Activated CD4-positive, alpha-beta memory T cell treated with anti-CD3 and anti-CD28 coated beads for 36 hours (primary cell): Measurements from ENCODE around the gene SMYD3. TPM values are rescaled to one million over a fixed set of nuclear protein-coding genes. Genes with fewer than 3 reads are reported as not detected.
"Not testable (repeated sequence)": the region's sequence is repeated elsewhere in the genome, so short reads cannot be mapped to it uniquely, and the experiment has no call there.

Experiments used
- CTCF ChIA-PET: fragments of 350-600 bp; sonication (Branson Sonifier 250); formaldehyde crosslinking; loops from one replicate; lab custom pipeline; 2021; ENCODE audit warnings: antibody characterized with exemption, inconsistent platforms; lab: Charles Lee
- POLR2A ChIA-PET: fragments of 350-600 bp; sonication (Branson Sonifier 250); formaldehyde crosslinking; loops from one replicate; lab custom pipeline; 2021; ENCODE audit warnings: antibody characterized with exemption; lab: Charles Lee
- DNase-seq: peaks from one replicate; pipeline ENCODE4 v3.0.0-alpha.2; 2020
- H3K27ac Mint-ChIP-seq: one replicate; pipeline ENCODE4 v1.8.0; 2021; ENCODE audit warnings: mixed read lengths
- H3K27me3 Mint-ChIP-seq: one replicate; pipeline ENCODE4 v1.8.0; 2021; ENCODE audit warnings: mixed read lengths
- H3K36me3 Mint-ChIP-seq: one replicate; pipeline ENCODE4 v1.8.0; 2021; ENCODE audit warnings: mixed read lengths
- H3K4me1 Mint-ChIP-seq: one replicate; pipeline ENCODE4 v1.8.0; 2021; ENCODE audit warnings: low read depth, mixed read lengths
- H3K4me3 Mint-ChIP-seq: one replicate; pipeline ENCODE4 v1.8.0; 2021; ENCODE audit warnings: mild to moderate bottlenecking, mixed read lengths
- H3K9me3 Mint-ChIP-seq: one replicate; pipeline ENCODE4 v1.8.0; 2021; ENCODE audit warnings: mixed read lengths
- intact Hi-C: fragments of 100-400 bp; cut with micrococcal nuclease; formaldehyde crosslinking; loops from one replicate; pipeline ENCODE4 v1.15.1; 2023
- total RNA-seq, 2 experiments: library from RNA; stranded (reverse); gene quantifications; one replicate each; pipeline ENCODE4 v1.2.3, GENCODE V29; 2021

Gene SMYD3
- total RNA-seq, 2 experiments from 2014 or later: 16.6 to 20.2 TPM

GRCh38 chr1:245786948-245787347, 720.1 kb downstream of the SMYD3 start:
- CTCF ChIA-PET: interaction anchor here (1.1 kb wide), 1 partner anchor 83 kb away, joined by 7 read pairs; no protein-coding TSS in a partner anchor

GRCh38 chr1:245779797-245780755, 727.0 kb downstream of the SMYD3 start:
- H3K27ac Mint-ChIP-seq: no peak overlapping the region
- no peaks in the 10 kb centered on the region for H3K4me1 Mint-ChIP-seq
- intact Hi-C loops: no loop called here
- H3K36me3 Mint-ChIP-seq: peaks cover 2% of the 10 kb centered on the region
- H3K9me3 Mint-ChIP-seq: peaks cover 14% of the 10 kb centered on the region
- no peak for DNase-seq
- POLR2A ChIA-PET: no interaction called here
- no peak overlapping the region for H3K4me3 Mint-ChIP-seq
- H3K27me3 Mint-ChIP-seq: no peaks in the 10 kb centered on the region
- CTCF ChIA-PET: no interaction called here

More at GRCh38 chr1:245786948-245787347, 720.1 kb downstream of the SMYD3 start:
- Mint-ChIP-seq H3K9me3 (no peaks in the 10 kb centered on the region), H3K4me3 (no peak overlapping the region), H3K4me1 (no peaks in the 10 kb centered on the region), H3K27me3 (no peaks in the 10 kb centered on the region), H3K27ac (no peak overlapping the region), H3K36me3 (no peaks in the 10 kb centered on the region)
- intact Hi-C loops: no loop called here
- no peak for DNase-seq
- POLR2A ChIA-PET: no interaction called here

- peaks cover 2% of the 10 kb centered on the region for H3K36me3 Mint-ChIP-seq
- H3K27ac Mint-ChIP-seq: no peak overlapping the region
- H3K4me1 Mint-ChIP-seq: no peaks in the 10 kb centered on the region
- H3K9me3 Mint-ChIP-seq: peaks cover 14% of the 10 kb centered on the region
- DNase-seq: no peak
- no peak overlapping the region for H3K4me3 Mint-ChIP-seq
- POLR2A ChIA-PET: no interaction called here
- intact Hi-C loops: no loop called here
- no peaks in the 10 kb centered on the region for H3K27me3 Mint-ChIP-seq
- CTCF ChIA-PET: no interaction called here
Observed at GRCh38 chr1:245777752-245778151, 729.3 kb downstream of the SMYD3 start.

DNA sequence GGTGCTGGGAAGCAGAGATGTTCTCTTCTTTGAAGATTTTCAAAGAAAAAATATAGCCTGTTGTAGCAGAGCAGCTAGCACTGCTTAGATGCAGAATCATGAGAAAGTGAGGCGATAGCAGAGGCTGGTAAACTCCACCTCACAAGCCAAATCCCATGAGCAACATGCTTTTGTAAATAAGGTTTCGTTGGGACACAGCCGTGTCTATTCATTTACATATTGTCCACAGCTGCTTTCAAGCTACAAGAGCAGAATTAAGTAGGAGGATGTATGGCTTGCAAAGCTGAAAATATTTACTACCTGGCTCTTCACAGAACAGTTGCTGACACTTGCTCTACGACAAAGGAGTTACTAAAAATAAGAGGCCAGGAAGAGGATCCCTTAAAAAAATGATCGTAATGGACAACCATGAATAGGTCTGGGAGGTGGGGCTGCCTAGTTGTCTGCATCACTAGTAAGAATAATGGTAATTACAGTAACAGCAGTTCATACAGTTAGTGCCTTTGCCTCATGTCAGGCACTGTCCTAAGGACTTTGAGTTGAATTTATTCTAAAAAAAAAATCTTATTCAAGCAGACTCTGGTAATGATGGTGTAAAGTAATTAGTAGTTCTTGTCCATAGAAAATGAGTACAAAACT, 730.3 kb downstream of the SMYD3 start:
- H3K27me3 Mint-ChIP-seq: no peaks in the 10 kb centered on the region
- H3K36me3 Mint-ChIP-seq: peaks cover 2% of the 10 kb centered on the region
- CTCF ChIA-PET: no interaction called here
- no peak for DNase-seq
- peaks cover 14% of the 10 kb centered on the region for H3K9me3 Mint-ChIP-seq
- H3K4me3 Mint-ChIP-seq: no peak overlapping the region
- intact Hi-C loops: no loop called here
- no peaks in the 10 kb centered on the region for H3K4me1 Mint-ChIP-seq
- no peak overlapping the region for H3K27ac Mint-ChIP-seq
- POLR2A ChIA-PET: no interaction called here

DNA sequence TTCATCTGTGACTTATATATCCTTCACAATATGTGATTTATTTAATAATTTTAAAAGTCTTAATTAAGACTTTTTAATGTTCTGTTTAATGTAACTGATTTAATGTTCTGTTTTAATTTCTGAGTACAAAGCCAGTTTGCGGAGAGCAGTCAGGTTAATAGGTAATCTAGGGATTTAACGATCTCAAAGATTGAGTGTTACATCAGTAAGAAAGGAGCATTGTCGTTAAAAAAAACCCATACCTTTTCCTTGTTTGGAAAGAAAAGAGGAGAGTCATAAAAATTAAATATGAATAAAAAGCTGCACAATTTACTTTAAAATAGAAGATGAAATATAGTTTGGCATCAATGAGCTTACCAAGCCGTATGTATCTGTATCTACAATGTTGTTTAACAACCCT, 730.9 kb downstream of the SMYD3 start:
- no peaks in the 10 kb centered on the region for H3K4me1 Mint-ChIP-seq
- peaks cover 2% of the 10 kb centered on the region for H3K36me3 Mint-ChIP-seq
- DNase-seq: no peak
- intact Hi-C loops: no loop called here
- ChIA-PET POLR2A (no interaction called here), CTCF (no interaction called here)
- H3K4me3 Mint-ChIP-seq: no peak overlapping the region
- H3K27me3 Mint-ChIP-seq: no peaks in the 10 kb centered on the region
- H3K9me3 Mint-ChIP-seq: peaks cover 14% of the 10 kb centered on the region
- no peak overlapping the region for H3K27ac Mint-ChIP-seq

DNA sequence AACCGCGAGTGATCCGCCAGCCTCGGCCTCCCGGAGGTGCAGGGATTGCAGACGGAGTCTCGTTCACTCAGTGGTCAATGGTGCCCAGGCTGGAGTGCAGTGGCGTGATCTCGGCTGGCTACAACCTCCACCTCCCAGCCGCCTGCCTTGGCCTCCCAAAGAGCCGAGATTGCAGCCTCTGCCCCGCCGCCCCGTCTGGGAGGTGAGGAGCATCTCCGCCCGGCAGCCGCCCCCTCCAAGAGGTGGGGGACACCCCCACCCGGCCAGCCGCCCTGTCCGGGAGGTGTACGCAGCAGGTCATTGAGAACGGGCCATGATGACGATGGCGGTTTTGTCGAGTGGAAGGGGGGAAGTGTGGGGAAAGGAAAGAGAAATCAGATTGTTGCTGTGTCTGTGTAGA, 732.1 kb downstream of the SMYD3 start:
- H3K27ac Mint-ChIP-seq, H3K9me3 Mint-ChIP-seq, H3K4me1 Mint-ChIP-seq, H3K27me3 Mint-ChIP-seq, DNase-seq, intact Hi-C loops, H3K4me3 Mint-ChIP-seq, POLR2A ChIA-PET, H3K36me3 Mint-ChIP-seq, CTCF ChIA-PET: not testable (repeated sequence)

DNA sequence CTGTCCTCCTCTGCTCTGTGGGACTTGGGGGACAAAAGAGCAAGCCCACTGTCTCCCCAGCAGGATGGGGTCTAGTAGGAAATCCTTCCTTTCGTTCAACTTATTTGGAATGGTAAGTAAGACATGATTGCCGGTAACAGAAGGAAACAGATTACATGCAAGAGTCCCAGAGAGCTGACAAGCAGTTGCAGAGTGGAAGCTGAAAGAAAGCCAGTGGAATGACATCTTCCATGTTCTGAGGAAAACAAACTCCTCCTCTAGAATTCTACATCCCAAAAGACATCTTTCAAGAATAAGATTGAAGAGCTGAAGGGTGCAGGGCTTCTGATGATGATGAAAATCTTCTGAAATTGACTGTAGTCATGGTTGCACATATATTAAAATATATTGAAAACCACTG, 732.9 kb downstream of the SMYD3 start:
- H3K4me3 Mint-ChIP-seq: no peak overlapping the region
- no peaks in the 10 kb centered on the region for H3K9me3 Mint-ChIP-seq
- no peaks in the 10 kb centered on the region for H3K27me3 Mint-ChIP-seq
- no peak overlapping the region for H3K27ac Mint-ChIP-seq
- no peak for DNase-seq
- ChIA-PET CTCF (no interaction called here), POLR2A (no interaction called here)
- H3K4me1 Mint-ChIP-seq: no peaks in the 10 kb centered on the region
- intact Hi-C loops: no loop called here
- peaks cover 3% of the 10 kb centered on the region for H3K36me3 Mint-ChIP-seq

GRCh38 chr1:245773344-245773743, 733.7 kb downstream of the SMYD3 start:
- CTCF ChIA-PET: no interaction called here
- H3K9me3 Mint-ChIP-seq: no peaks in the 10 kb centered on the region
- intact Hi-C loops: no loop called here
- POLR2A ChIA-PET: no interaction called here
- no peak overlapping the region for H3K27ac Mint-ChIP-seq
- no peak for DNase-seq
- no peaks in the 10 kb centered on the region for H3K4me1 Mint-ChIP-seq
- peaks cover 7% of the 10 kb centered on the region for H3K36me3 Mint-ChIP-seq
- H3K4me3 Mint-ChIP-seq: no peak overlapping the region
- H3K27me3 Mint-ChIP-seq: no peaks in the 10 kb centered on the region

DNA sequence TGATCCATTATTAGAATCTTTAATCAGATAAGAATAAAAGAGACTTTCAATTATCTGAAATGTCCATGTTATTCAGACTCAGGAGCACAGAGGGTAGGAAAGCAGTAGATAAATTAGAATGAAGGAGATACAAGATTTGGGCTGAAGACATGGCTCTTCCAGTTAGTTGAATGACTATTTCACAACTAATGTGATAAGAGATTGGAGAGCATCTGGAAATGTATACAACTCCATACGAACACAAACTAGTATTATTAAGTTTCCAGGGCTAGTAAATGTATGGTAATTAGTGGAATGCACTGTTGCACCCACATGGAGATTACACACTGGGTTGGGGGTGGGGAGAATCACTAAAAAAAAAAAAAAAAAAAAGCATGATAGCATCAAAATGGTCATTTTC, 734.3 kb downstream of the SMYD3 start:
- intact Hi-C loops: no loop called here
- H3K36me3 Mint-ChIP-seq: peaks cover 10% of the 10 kb centered on the region
- no peaks in the 10 kb centered on the region for H3K4me1 Mint-ChIP-seq
- H3K27me3 Mint-ChIP-seq: no peaks in the 10 kb centered on the region
- H3K27ac Mint-ChIP-seq: no peak overlapping the region
- DNase-seq: no peak
- CTCF ChIA-PET: interaction anchor here (0.7 kb wide), 1 partner anchor 238 kb away, joined by 3 read pairs; no protein-coding TSS in a partner anchor
- no peak overlapping the region for H3K4me3 Mint-ChIP-seq
- POLR2A ChIA-PET: no interaction called here
- no peaks in the 10 kb centered on the region for H3K9me3 Mint-ChIP-seq

DNA sequence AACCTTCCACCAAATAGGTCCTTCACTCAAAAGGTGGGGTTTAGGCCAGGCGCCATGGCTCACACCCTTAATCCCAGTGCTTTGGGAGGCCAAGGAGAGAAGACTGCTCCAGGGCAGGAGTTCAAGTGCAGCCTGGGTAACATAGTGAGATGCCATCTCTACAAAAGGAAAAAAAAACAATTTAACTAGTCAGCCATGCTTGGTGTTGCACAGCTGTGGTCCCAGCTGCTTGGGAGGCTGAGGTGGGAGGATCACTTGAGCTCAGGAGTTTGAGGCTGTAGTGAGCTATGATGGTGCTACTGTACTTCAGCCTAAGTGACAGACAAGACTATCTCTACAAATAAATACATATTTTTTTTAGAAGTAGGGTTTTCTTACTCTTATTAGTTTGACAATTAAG, 734.8 kb downstream of the SMYD3 start:
- DNase-seq: no peak
- no peaks in the 10 kb centered on the region for H3K4me1 Mint-ChIP-seq
- no peaks in the 10 kb centered on the region for H3K9me3 Mint-ChIP-seq
- peaks cover 11% of the 10 kb centered on the region for H3K36me3 Mint-ChIP-seq
- no peaks in the 10 kb centered on the region for H3K27me3 Mint-ChIP-seq
- ChIA-PET POLR2A (no interaction called here), CTCF (interaction anchor here (0.7 kb wide), 1 partner anchor 239 kb away, joined by 3 read pairs; no protein-coding TSS in a partner anchor)
- H3K4me3 Mint-ChIP-seq: no peak overlapping the region
- no peak overlapping the region for H3K27ac Mint-ChIP-seq
- intact Hi-C loops: no loop called here

DNA sequence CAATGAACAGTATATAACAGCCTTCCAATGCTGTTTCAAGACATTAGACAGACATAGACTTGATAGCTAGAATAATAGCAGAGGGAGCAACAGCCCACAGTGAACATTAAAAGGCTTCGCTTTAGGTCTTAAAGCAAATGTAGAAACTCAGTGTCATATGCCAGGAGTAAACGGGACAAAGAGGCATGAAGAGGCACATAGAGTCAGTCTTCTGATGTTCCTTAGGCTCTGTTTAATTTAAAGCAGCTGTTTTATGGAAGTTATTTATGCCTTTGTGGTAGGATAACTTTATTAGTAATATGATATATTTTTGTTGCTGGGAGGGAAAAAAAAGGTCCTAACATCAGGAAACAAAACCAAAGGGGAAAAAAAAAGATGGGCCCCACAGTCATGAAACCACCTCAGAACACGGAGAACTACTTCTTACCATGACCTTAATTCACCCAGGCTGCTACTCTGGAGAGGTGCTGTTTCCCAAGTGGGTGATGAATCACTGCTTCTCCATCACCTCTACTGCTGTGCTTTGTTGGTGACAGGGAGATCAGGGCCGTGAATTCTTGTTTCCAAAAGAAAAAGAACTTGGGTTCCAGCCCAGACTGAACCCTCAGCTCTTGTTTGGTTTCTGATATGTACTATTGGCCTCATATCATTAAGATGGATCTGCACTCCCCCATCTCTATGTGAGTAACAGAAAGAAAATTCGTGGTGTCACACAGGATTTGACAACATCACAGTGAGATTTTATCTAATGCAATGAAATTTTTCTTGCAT, 735.4 kb downstream of the SMYD3 start:
- CTCF ChIA-PET: no interaction called here
- Mint-ChIP-seq H3K4me1 (no peaks in the 10 kb centered on the region), H3K27me3 (no peaks in the 10 kb centered on the region), H3K36me3 (peaks cover 18% of the 10 kb centered on the region), H3K4me3 (no peak overlapping the region), H3K27ac (no peak overlapping the region), H3K9me3 (no peaks in the 10 kb centered on the region)
- intact Hi-C loops: no loop called here
- DNase-seq: no peak
- POLR2A ChIA-PET: no interaction called here

- no peak overlapping the region for H3K27ac Mint-ChIP-seq
- CTCF ChIA-PET: no interaction called here
- intact Hi-C loops: no loop called here
Observed at GRCh38 chr1:245770156-245770555, 736.9 kb downstream of the SMYD3 start.

More at GRCh38 chr1:245770156-245770555, 736.9 kb downstream of the SMYD3 start:
- DNase-seq: no peak
- H3K36me3 Mint-ChIP-seq: peaks cover 26% of the 10 kb centered on the region
- H3K4me3 Mint-ChIP-seq: no peak overlapping the region
- no peaks in the 10 kb centered on the region for H3K27me3 Mint-ChIP-seq
- H3K4me1 Mint-ChIP-seq: no peaks in the 10 kb centered on the region
- POLR2A ChIA-PET: no interaction called here
- H3K9me3 Mint-ChIP-seq: no peaks in the 10 kb centered on the region
